KMS-11 (cell line): Measurements from ENCODE around the gene EGR2.
"Not testable (repeated sequence)": the region's sequence is repeated elsewhere in the genome, so short reads cannot be mapped to it uniquely, and the experiment has no call there.

ENCODE experiments used
- H2AFZ ChIP-seq: fragments of 200-600 bp; sonication (generic); 2 replicates; pipeline ENCODE4 v1.6.1; 2016; ENCODE audit warnings: antibody characterized with exemption, mixed run types, low read depth
- H3K27ac ChIP-seq: fragments of 200-600 bp; sonication (generic); 2 replicates; pipeline ENCODE4 v1.6.1; 2016; ENCODE audit warnings: mild to moderate bottlenecking, mixed run types
- H3K27me3 ChIP-seq: fragments of 200-600 bp; sonication (generic); 2 replicates; pipeline ENCODE4 v1.6.1; 2017; ENCODE audit warnings: mild to moderate bottlenecking, low read depth, mixed run types, moderate library complexity; ENCODE audit not compliant: insufficient read depth
- H3K36me3 ChIP-seq: fragments of 200-600 bp; sonication (generic); 2 replicates; pipeline ENCODE4 v1.6.1; 2017; ENCODE audit warnings: mild to moderate bottlenecking, mixed run types; ENCODE audit not compliant: insufficient read depth
- H3K4me1 ChIP-seq: fragments of 200-600 bp; sonication (generic); 2 replicates; pipeline ENCODE4 v1.6.1; 2016; ENCODE audit warnings: mild to moderate bottlenecking, low read depth, mixed run types; ENCODE audit not compliant: poor library complexity, severe bottlenecking
- H3K4me2 ChIP-seq: fragments of 200-600 bp; sonication (generic); 2 replicates; pipeline ENCODE4 v1.7.0; 2016; ENCODE audit warnings: mild to moderate bottlenecking, mixed run types
- H3K4me3 ChIP-seq: fragments of 200-600 bp; sonication (generic); IDR thresholded peaks from 2 replicates; pipeline ENCODE4 v1.6.1; 2017; ENCODE audit warnings: low read depth, low read length, mixed read lengths; ENCODE audit not compliant: insufficient read depth
- H3K79me2 ChIP-seq: fragments of 200-600 bp; sonication (generic); 2 replicates; pipeline ENCODE4 v1.6.1; 2016; ENCODE audit warnings: low read depth, mixed run types; ENCODE audit not compliant: insufficient read depth
- H3K9ac ChIP-seq: fragments of 200-600 bp; sonication (generic); 2 replicates; pipeline ENCODE4 v1.6.1; 2016; ENCODE audit warnings: mild to moderate bottlenecking, mixed run types
- H4K20me1 ChIP-seq: fragments of 200-600 bp; sonication (generic); 2 replicates; pipeline ENCODE4 v1.6.1; 2016; ENCODE audit warnings: mild to moderate bottlenecking, mixed run types; ENCODE audit not compliant: insufficient read depth
- TF ChIP-seq, protein P1 (sequence below): fragments of 200-600 bp; sonication (generic); conservative IDR thresholded peaks from 2 replicates; pipeline ENCODE4 v1.6.1; 2017; ENCODE audit warnings: low read depth, mild to moderate bottlenecking, antibody characterized with exemption, low read length, moderate library complexity, mixed read lengths

The EGR2 gene

DNA sequence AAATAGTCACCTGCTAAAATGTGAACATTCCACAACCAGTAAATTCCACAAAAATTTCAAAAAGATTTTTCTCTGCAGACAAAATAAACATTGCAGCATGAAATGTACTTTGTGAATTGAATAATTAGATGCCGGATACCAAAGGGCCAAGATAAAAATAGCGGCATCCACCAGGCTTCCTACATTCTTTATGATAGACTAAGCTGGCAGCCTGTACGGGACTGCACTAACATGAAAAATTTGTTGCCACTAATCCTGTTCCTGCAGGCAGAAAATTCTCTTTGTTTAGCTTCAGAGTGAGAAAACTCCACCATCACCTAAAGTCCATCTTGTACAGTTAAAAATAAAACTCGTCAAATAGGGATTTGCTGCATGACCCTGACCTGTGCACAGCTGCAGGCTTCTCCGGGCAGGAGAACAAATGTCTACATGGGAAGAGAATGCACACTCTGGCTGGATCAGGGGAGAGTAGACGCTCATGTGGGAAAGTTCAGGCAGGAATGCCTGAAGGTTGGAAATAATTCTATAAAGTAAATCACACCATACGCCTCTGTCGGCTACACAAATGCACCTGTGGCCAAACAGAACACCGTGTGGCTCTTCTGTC is 27.2 kb downstream of the EGR2 start:
- TF ChIP-seq, protein P1, sequence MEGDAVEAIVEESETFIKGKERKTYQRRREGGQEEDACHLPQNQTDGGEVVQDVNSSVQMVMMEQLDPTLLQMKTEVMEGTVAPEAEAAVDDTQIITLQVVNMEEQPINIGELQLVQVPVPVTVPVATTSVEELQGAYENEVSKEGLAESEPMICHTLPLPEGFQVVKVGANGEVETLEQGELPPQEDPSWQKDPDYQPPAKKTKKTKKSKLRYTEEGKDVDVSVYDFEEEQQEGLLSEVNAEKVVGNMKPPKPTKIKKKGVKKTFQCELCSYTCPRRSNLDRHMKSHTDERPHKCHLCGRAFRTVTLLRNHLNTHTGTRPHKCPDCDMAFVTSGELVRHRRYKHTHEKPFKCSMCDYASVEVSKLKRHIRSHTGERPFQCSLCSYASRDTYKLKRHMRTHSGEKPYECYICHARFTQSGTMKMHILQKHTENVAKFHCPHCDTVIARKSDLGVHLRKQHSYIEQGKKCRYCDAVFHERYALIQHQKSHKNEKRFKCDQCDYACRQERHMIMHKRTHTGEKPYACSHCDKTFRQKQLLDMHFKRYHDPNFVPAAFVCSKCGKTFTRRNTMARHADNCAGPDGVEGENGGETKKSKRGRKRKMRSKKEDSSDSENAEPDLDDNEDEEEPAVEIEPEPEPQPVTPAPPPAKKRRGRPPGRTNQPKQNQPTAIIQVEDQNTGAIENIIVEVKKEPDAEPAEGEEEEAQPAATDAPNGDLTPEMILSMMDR, result no peak
- Histone ChIP-seq H3K9ac (no peak overlapping the region), H4K20me1 (no peaks in the 10 kb centered on the region), H3K27me3 (no peaks in the 10 kb centered on the region), H2AFZ (no peak overlapping the region), H3K4me1 (no peaks in the 10 kb centered on the region), H3K79me2 (no peaks in the 10 kb centered on the region), H3K36me3 (no peaks in the 10 kb centered on the region), H3K4me3 (no peak overlapping the region), H3K4me2 (no peak overlapping the region), H3K27ac (no peak overlapping the region)

DNA sequence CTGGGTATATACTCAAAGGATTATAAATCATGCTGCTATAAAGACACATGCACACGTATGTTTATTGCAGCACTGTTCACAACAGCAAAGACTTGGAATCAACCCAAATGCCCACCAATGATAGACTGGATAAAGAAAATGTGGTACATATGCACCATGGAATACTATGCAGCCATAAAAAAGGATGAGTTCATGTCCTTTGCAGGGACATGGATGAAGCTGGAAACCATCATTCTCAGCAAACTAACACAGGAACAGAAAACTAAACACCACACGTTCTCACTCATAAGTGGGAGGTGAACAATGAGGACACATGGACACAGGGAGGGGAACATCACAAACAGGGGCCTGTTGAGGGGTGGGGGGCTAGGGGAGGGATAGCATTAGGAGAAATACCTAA is 27.9 kb downstream of the EGR2 start:
- not testable (repeated sequence) for H3K4me2 ChIP-seq, H3K79me2 ChIP-seq, H4K20me1 ChIP-seq, H3K4me1 ChIP-seq, H3K9ac ChIP-seq, H3K27ac ChIP-seq, H3K4me3 ChIP-seq, H2AFZ ChIP-seq, H3K36me3 ChIP-seq, H3K27me3 ChIP-seq

DNA sequence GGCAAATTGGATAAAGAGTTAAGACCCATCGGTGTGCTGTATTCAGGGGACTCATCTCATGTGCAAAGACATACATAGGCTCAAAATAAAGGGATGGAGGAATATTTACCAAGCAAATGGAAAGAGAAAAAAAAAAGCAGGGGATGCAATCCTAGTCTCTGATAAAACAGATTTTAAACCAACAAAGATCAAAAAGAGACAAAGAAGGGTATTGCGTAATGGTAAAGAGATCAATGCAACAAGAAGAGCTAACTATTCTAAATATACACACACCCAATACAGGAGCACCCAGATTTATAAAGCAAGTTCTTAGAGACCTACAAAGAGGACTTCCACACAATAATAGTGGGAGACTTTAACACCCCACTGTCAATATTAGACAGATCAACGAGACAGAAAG is 31.6 kb downstream of the EGR2 start:
- H4K20me1 ChIP-seq, H2AFZ ChIP-seq, H3K27ac ChIP-seq, H3K4me1 ChIP-seq, H3K36me3 ChIP-seq, H3K4me2 ChIP-seq, H3K9ac ChIP-seq, H3K4me3 ChIP-seq, H3K79me2 ChIP-seq, H3K27me3 ChIP-seq: not testable (repeated sequence)

DNA sequence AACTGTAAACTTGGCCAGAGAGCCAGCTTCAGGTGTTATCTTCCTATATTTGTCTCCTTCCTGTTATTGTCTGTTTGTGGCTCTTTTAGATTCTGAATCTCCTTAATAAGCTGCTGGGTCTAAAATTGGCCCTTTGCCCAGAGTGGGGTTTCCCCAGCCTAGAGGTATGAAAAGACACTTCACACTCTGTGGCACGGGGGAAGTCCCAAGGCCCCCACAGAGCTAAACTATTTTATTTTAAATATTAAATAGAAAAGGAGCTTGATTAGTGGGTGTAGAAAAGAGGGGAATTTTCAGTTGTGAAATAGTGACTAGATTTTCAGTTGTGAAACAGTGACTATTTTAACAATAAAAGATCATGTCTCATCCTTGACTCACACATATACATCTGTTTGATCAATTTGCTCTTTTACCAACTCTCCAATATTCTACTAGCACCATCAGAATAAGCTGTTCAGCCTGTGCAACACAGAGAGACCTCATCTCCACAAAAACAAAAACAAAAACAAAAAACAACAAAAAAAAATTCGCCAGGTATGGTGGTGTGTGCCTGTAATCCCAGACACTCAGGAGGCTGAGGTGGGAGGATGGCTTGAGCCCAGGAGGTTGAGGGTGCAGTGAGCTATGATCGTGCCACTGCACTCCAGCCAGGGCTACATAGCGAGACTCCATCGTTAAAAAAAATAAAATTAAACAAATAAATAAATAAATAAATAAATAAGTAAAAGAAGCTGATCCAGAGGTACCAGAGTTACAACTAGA is 36.5 kb downstream of the EGR2 start:
- Histone ChIP-seq H3K4me1 (peaks cover 40% of the 10 kb centered on the region), H2AFZ (no peak overlapping the region), H3K9ac (no peak overlapping the region), H3K36me3 (no peaks in the 10 kb centered on the region), H3K4me2 (peak overlapping the region; percentile 82), H3K4me3 (no peak overlapping the region), H3K27me3 (no peaks in the 10 kb centered on the region), H4K20me1 (no peaks in the 10 kb centered on the region), H3K27ac (peak overlapping the region; percentile 60), H3K79me2 (no peaks in the 10 kb centered on the region)
- TF ChIP-seq, protein P1, result no peak

DNA sequence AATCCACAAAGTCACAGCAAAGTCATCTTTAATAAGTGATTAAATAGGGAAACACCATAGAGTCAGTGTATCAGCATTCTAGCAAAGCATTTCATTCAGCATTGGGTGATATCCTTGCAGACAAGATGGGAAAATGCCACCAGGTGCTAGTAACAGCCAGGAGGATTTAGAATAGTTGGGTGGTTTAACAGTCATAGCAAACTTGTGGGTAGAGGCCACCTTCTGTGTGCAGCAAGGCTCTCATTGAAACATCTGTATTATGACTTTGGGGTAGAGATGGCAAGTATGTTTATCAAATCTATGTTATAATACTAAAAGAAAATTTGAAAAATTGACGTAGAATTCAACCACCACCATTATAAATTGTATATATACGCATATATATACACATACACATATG is 38.0 kb downstream of the EGR2 start:
- H2AFZ ChIP-seq, result no peak overlapping the region
- H3K9ac ChIP-seq, result no peak overlapping the region
- no peaks in the 10 kb centered on the region for H4K20me1 ChIP-seq
- no peak overlapping the region for H3K4me3 ChIP-seq
- H3K27ac ChIP-seq, result peak overlapping the region; percentile 60; the same call in 1 of the 2 replicates
- no peaks in the 10 kb centered on the region for H3K36me3 ChIP-seq
- H3K4me2 ChIP-seq, result peak overlapping the region; percentile 82
- peaks cover 40% of the 10 kb centered on the region for H3K4me1 ChIP-seq
- TF ChIP-seq, protein P1, result no peak
- H3K79me2 ChIP-seq, result no peaks in the 10 kb centered on the region
- no peaks in the 10 kb centered on the region for H3K27me3 ChIP-seq
